ENCODE measurements around the gene SORL1.

- TF ChIP-seq EZH2 (IDR thresholded peaks at IDR 0.05; ENCODE audit: insufficient read depth, poor library complexity, severe bottlenecking) = no peak
- no peak for TF ChIP-seq EZH2phosphoT487 (IDR thresholded peaks at IDR 0.05; ENCODE audit: insufficient read depth, low read depth)
Measured at GRCh38 chr11:121524233-121524631, 72.1 kb downstream of the SORL1 start.

Data from GM23248 (cell line).